Measurements from ENCODE around the gene FKBP14. TPM values are rescaled to one million over a fixed set of nuclear protein-coding genes. Genes with fewer than 3 reads are reported as not detected.

The FKBP14 gene
- total and polyA plus RNA-seq, 9 of the 15 experiments (the other 6 are each of a cell fraction or from before 2014, with no cell fraction given), result 5.3 to 27.9 (median 14.3) TPM

GRCh38 chr7:29977886-29978651, 48.4 kb downstream of the FKBP14 start:
- no peak overlapping the region for H3K4me2 ChIP-seq (ENCODE audit: insufficient read depth, low read length)
- ATAC-seq (peak; percentile 96), DNase-seq (ENCODE audit: extremely low read depth in 1 of 4, low spot score in 3 of 4) (peak in 2 of 4 experiments; percentile 40 to 53), FAIRE-seq (peak; percentile 78)
- intact Hi-C loops (cut with micrococcal nuclease) (no loop called here), in situ Hi-C loops (cut with MboI) (no loop called here)
- no peak overlapping the region for H3K27ac ChIP-seq (ENCODE audit: extremely low read depth, low read depth, low read length)
- no peak overlapping the region for H3K4me3 ChIP-seq
- no peaks in the 10 kb centered on the region for H3K79me2 ChIP-seq (ENCODE audit: control insufficient read depth, insufficient read depth, low read length)
- BruUV-seq (replicated peaks), result no TSS peak
- H3K4me1 ChIP-seq (replicated peaks in 1 of 2; ENCODE audit: control insufficient read depth in 2 of 2, insufficient read depth in 2 of 2, low read length in 2 of 2), result no peaks in the 10 kb centered on the region
- H2AFZ ChIP-seq (ENCODE audit: low read depth, low read length), result no peak overlapping the region
- no peaks in the 10 kb centered on the region for H3K9me3 ChIP-seq (replicated peaks; ENCODE audit: control insufficient read depth, insufficient read depth, low read depth, low read length)
- no peak overlapping the region for H3K9ac ChIP-seq (ENCODE audit: insufficient read depth in 1 of 2, low read depth in 2 of 2, low read length in 2 of 2)
- TF ChIP-seq THAP12 (CRISPR knock-in tag; IDR thresholded peaks at IDR 0.05) (no peak), SMARCA4 (IDR thresholded peaks at IDR 0.05) (no peak), SMC3 (conservative IDR thresholded peaks at IDR 0.05; ENCODE audit: insufficient read depth, low read depth, low read length) (0 out of 2 replicates have a peak, but pooled peaks have one; percentile 9), TBP (optimal IDR thresholded peaks at IDR 0.05; ENCODE audit: low read depth, low read length) (no peak), CREM (IDR thresholded peaks at IDR 0.05; ENCODE audit: low read depth) (peak; percentile 41; the same call in 1 of the 2 replicates), RAD21 (CRISPR knock-in tag; conservative IDR thresholded peaks at IDR 0.05 in 1 of 2, IDR thresholded peaks at IDR 0.05 in 1 of 2) (peak in 1 of 2 experiments; percentile 35; a peak in 1 of 4 replicates), NFXL1 (CRISPR knock-in tag; IDR thresholded peaks at IDR 0.05) (no peak), CTCF (IDR thresholded peaks at IDR 0.05 in 2 of 3, conservative IDR thresholded peaks at IDR 0.05 in 1 of 3; ENCODE audit: insufficient read depth in 2 of 3, low read depth in 1 of 3, low read length in 3 of 3) (peak; percentile 55 to 65 (median 56)), ZBTB33 (CRISPR knock-in tag; IDR thresholded peaks at IDR 0.05) (peak; percentile 59; the same call in 1 of the 2 replicates), TEAD4 (IDR thresholded peaks at IDR 0.05; ENCODE audit: low read length) (no peak), TEAD4 (CRISPR knock-in tag; IDR thresholded peaks at IDR 0.05; ENCODE audit: borderline replicate concordance) (no peak), SMAD2 (IDR thresholded peaks at IDR 0.05; ENCODE audit: low read depth, low read length) (no peak)
- ChIA-PET CTCF (ENCODE audit: low intra/inter-chr PET ratio) (no interaction called here), POLR2A (interaction anchor here (1.1 kb wide), 1 partner anchor 13 kb away, joined by 3 read pairs; no protein-coding TSS in a partner anchor)
- under 1% methylated on average over 8 of the region's 8 CpGs for WGBS (ENCODE audit: insufficient coverage, low coverage, missing lambda C conversion rate)
- no peaks in the 10 kb centered on the region for H3K9me1 ChIP-seq (ENCODE audit: control insufficient read depth, insufficient read depth, low read length)
- no peaks in the 10 kb centered on the region for H3K36me3 ChIP-seq (ENCODE audit: control insufficient read depth, insufficient read depth, low read length)
- peaks cover 0 to 7% of the 10 kb centered on the region in 2 experiments; a peak in 2 of 5 replicates for H3K27me3 ChIP-seq (ENCODE audit: control insufficient read depth in 2 of 2, insufficient read depth in 2 of 2, low read length in 2 of 2)
- no peaks in the 10 kb centered on the region for H4K20me1 ChIP-seq (replicated peaks; ENCODE audit: control insufficient read depth, insufficient read depth, low read length)
